ENCODE measurements around the gene ICOSLG.
"Not testable (repeated sequence)": the region's sequence is repeated elsewhere in the genome, so short reads cannot be mapped to it uniquely, and the experiment has no call there.

ICOSLG gene

DNA sequence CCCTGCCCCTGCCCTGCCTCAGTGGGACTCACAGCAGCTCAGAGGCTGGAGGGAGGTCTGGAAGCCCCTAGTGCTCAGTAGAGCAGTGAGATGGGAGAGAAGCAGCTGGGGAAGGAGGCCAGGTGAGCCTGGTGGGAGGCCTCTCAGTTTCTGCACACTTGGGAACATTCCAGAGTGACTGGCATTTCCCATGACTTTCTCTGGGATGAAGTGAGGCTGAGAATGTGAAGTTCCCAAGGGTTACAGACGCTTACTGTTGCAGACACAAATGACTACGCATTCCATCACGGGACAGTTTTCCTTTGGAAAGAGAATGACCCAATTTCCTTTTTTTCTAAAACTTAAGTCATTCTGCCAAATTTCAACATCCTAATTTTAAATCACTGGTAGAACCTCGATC lies 59.2 kb downstream of the ICOSLG start:
- DNase-seq (ENCODE audit: low read depth), result not testable (repeated sequence)

DNA sequence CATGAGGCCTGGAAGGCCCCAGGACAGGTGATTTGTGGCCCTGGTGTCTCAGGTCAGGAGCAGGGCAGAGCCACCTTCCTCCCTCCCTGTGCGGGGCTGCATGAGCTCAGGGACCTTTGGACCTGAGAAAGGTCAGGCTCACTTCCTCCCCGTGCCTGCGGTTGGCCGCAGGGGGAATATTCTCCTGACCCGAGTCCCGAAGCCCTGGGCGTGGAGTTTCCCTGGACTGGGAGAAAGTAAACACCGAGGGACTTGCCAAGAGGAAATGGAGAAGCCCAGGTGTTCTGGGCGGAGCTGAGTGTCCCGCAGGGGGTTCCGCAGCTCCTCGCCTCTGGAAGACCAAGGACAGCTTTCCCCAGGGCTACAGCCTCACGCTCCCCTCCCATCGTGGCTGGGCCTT lies 64.6 kb downstream of the ICOSLG start:
- DNase-seq (ENCODE audit: low read depth); H3K4me3 ChIP-seq (ENCODE audit: low read length): not testable (repeated sequence)

More for the DNA sequence above, 59.2 kb downstream of the ICOSLG start:
- H3K4me3 ChIP-seq (ENCODE audit: low read length), result not testable (repeated sequence)

DNA sequence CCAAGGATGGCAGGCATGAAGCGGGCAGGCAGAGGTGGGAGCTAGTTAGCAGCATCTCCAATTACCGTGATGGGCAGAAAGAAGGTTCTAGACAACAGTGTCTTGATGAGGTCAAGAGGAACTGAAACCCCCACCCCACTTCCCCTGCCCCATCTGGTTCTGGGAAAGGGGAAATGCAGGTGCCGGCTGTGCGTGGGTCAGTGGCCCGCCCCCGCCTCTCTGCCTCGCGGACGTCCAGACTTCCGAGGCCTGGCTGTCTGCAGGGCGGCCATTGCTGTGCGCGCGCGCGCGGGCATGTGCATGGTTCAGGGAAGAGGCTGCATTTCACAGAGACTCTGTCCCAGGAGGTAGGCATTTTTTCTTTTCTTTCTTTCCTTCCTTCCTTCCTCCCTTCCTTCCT lies 65.6 kb downstream of the ICOSLG start:
- DNase-seq (ENCODE audit: low read depth); H3K4me3 ChIP-seq (ENCODE audit: low read length): not testable (repeated sequence)

Data from epithelial cell of esophagus (primary cell).